VCaP (cell line): ENCODE measurements around the gene MTF2.
"Not testable (repeated sequence)": the region's sequence is repeated elsewhere in the genome, so short reads cannot be mapped to it uniquely, and the experiment has no call there.

Experiments
- H3K27ac ChIP-seq: fragments of 450-650 bp; 2 replicates; pipeline ENCODE4 v1.5.1; 2017
- TF ChIP-seq, protein P1 (sequence below): fragments of 450-650 bp; conservative IDR thresholded peaks from 2 replicates; pipeline ENCODE4 v1.5.1; 2017; ENCODE audit warnings: mild to moderate bottlenecking, moderate library complexity

MTF2 gene

GRCh38 chr1:93078986-93079654 is at the start of gene MTF2:
MTF2 (plus strand) TSS chr1:93079283; CDS start chr1:93079527, 244 bp downstream.
- TF ChIP-seq, protein P1, sequence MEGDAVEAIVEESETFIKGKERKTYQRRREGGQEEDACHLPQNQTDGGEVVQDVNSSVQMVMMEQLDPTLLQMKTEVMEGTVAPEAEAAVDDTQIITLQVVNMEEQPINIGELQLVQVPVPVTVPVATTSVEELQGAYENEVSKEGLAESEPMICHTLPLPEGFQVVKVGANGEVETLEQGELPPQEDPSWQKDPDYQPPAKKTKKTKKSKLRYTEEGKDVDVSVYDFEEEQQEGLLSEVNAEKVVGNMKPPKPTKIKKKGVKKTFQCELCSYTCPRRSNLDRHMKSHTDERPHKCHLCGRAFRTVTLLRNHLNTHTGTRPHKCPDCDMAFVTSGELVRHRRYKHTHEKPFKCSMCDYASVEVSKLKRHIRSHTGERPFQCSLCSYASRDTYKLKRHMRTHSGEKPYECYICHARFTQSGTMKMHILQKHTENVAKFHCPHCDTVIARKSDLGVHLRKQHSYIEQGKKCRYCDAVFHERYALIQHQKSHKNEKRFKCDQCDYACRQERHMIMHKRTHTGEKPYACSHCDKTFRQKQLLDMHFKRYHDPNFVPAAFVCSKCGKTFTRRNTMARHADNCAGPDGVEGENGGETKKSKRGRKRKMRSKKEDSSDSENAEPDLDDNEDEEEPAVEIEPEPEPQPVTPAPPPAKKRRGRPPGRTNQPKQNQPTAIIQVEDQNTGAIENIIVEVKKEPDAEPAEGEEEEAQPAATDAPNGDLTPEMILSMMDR: no peak
- peak within 1 kb of the TSS; percentile 92 for H3K27ac ChIP-seq

GRCh38 chr1:93029317-93029716 is 49.8 kb upstream of the MTF2 start:
- no peak overlapping the region for H3K27ac ChIP-seq

DNA sequence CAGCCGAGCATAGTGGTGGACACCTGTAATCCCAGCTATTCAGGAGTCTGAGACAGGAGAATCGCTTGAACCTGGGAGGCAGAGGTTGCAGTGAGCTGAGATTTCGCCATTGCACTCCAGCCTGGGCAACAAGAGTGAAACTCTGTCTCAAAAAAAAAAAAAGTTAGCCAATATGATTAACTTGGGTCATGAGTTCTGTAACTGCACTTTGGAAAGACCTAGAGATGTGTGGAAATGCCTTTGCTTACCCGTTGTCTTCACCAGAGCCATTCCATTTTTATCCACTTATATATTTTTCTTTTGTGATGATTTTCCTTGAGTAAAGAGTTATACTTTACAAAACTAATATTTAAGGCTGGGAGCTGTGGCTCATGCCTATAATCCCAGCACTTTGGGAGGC is 48.9 kb upstream of the MTF2 start:
- not testable (repeated sequence) for H3K27ac ChIP-seq

More at GRCh38 chr1:93029317-93029716, 49.8 kb upstream of the MTF2 start:
- TF ChIP-seq, protein P1: no peak

- TF ChIP-seq, protein P1: no peak
- H3K27ac ChIP-seq: no peak overlapping the region
Measured at GRCh38 chr1:93031711-93032110, 47.4 kb upstream of the MTF2 start.

DNA sequence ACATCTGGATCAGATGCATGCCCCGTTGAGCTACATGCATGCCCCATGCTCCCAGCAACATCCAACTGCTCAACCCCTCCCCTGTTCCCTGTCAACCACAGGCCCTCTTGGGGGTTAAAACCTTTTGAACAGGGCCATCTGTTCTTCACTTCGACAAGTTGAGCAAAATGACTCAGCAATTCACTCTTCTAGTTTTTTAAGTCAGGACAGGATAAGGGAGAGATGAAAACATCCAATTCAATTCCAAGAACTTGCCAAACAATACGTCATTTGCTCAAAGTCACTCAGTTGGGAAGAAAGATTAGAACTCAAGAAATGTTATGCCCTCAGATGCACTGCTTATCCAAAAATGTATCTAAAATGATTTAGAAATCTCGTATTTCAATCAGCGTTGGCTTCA is 46.1 kb upstream of the MTF2 start:
- TF ChIP-seq, protein P1: no peak
- H3K27ac ChIP-seq: no peak overlapping the region

- no peak overlapping the region for H3K27ac ChIP-seq
- TF ChIP-seq, protein P1: no peak
Measured at GRCh38 chr1:93033785-93034184, 45.3 kb upstream of the MTF2 start.

DNA sequence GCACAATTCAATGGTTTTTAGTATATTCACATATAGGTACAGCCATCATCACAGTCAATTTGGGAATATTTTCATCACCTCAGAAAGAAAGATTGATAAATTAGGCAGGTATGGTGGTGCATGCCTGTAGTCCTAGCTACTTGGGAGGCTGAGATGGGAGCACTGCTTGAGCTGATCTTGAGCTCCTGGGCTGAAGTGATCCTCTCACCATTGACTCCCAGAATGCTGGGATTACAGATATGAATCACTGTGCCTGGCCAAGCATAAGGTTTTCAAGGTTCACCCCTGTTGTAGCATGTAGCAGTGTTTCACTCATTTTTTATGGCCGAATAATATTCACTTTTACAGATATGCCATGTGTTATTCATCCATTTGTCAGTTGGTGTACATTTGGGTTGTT is 44.7 kb upstream of the MTF2 start:
- no peak overlapping the region for H3K27ac ChIP-seq
- TF ChIP-seq, protein P1: no peak

- TF ChIP-seq, protein P1: no peak
- H3K27ac ChIP-seq: no peak overlapping the region
Measured at GRCh38 chr1:93036672-93037071, 42.4 kb upstream of the MTF2 start.
